Thyroid gland (tissue), 4 donors: Measurements from ENCODE around the gene CCR7.

Experiments
- CTCF ChIP-seq, 6 experiments: fragments of 200-600 bp in 3 of 6; fragments of 450-650 bp in 3 of 6; sonication (generic) in 3 of 6; IDR thresholded peaks; one replicate each; pipeline ENCODE4 v1.5.1; 2016 to 2019; ENCODE audit warnings: antibody characterized with exemption in 6 of 6, mild to moderate bottlenecking in 2 of 6, inconsistent platforms in 1 of 6, moderate library complexity in 1 of 6
- POLR2A ChIP-seq, 2 donors: fragments of 450-650 bp; IDR thresholded peaks; one replicate each; pipeline ENCODE4 v1.6.1; 2017; ENCODE audit warnings: antibody characterized with exemption in 2 of 2, mild to moderate bottlenecking in 2 of 2, moderate library complexity in 1 of 2

DNA sequence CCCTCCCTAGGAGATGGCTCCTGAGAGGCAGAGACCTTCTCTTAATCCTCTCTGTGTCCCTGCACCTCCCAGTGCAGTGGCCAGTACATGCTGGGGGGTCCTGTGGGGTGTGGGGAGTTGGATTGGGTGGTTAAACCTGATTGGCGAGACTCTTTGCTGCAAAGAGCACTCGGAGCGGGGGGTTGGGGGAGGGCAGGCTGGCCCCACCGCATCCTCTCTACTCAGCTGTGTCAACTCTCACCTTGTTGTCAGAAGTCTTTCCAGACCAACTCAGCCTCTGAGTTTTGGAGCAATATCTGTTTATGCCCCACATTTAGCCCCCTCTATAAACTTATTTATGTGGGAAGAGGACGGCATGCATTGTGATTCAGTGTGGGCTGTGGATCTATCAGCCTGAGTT is 42.4 kb upstream of the CCR7 start:
- TF ChIP-seq POLR2A (IDR thresholded peaks at IDR 0.05): no peak
- TF ChIP-seq CTCF (IDR thresholded peaks at IDR 0.05): no peak
